HK-2 (cell line): ENCODE measurements around the gene SLX4IP.
"Not testable (repeated sequence)": the region's sequence is repeated elsewhere in the genome, so short reads cannot be mapped to it uniquely, and the experiment has no call there.

ENCODE experiments used
- DNase-seq: peaks from one replicate; pipeline ENCODE4 v3.0.0-alpha.2; 2018; ENCODE audit not compliant: unreplicated experiment

SLX4IP gene

GRCh38 chr20:10573273-10573950 is 138.3 kb downstream of the SLX4IP start:
- DNase-seq: no peak

GRCh38 chr20:10573951-10574339 is 138.8 kb downstream of the SLX4IP start:
- no peak for DNase-seq

GRCh38 chr20:10576411-10577090 is 141.4 kb downstream of the SLX4IP start:
- no peak for DNase-seq

- DNase-seq: no peak
Observed at GRCh38 chr20:10577648-10578047, 142.5 kb downstream of the SLX4IP start.

- no peak for DNase-seq
Observed at GRCh38 chr20:10578607-10579006, 143.5 kb downstream of the SLX4IP start.

DNA sequence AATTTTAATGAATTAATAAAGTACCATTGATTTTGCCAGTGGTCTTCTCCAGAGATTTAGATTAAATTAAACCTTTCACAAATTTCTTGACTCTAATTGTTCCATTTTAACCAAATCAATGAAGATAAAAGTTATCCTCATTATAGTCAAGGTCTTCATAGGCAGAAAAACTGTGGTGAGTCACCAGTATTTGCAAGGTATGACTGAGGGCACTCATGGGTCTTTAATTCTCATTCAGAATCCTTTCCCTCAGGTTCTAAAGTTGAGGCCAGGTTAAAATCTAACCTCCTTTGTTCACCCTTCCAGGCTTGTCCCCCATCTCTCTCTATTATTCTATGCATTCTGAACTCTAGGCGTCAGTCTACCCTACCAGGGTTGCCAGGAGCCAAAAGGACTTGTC is 144.8 kb downstream of the SLX4IP start:
- no peak for DNase-seq

DNA sequence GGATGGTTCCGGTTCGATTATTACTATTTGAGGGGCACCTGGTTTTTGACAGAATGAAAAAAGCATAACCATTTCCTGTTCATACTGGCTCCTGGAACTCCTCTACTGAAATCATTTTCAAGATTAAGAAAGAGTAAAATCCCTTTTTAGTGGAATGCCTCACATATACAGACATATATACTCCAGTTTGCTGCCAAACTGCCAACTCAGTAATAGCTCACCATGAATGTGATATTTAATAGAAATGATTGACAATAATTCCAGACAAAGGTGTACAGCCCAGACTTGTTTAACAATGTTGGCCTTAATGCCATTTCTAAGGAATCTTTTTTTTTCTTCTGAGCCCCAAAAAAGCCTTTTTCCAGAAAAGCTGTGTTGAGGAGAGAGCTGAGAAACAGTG is 145.6 kb downstream of the SLX4IP start:
- DNase-seq: no peak

DNA sequence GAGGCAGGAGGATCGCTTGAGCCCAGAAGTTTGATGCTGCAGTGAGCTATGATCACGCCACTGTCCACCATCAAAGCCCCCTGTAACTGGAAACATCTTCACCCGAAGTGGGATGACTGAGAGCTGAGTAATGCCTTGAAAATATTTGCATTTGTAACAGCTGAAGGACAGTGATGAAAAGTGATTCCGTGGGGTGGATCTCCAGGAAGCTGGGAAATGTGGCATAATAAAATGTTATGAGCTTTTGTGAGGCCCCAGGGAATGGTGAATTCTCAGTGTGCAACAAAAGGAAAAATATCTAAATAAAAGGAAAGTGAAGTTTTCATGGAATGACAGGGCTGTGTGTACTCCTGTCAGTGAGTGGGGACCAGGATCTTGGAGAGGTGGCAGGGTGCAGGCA is 146.7 kb downstream of the SLX4IP start:
- no peak for DNase-seq

DNA sequence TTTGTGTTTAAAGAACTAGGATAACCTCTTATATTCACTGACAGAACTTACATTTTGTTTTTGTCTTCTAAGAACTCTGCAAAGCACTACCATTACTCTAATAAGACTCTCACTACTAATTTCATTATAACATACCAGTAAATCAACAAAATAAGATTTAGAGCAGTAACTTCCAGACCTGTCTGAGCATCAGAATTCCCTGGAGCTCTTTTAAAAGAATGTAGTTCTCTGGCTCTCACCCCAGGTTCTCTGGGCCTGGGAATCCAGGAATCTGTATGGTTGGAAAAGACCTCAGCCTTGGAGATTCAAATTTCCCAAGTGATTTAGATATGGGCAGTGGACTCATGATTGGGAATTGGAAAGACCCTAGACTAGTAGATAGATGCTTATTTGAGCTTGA is 149.3 kb downstream of the SLX4IP start:
- DNase-seq: no peak

- no peak for DNase-seq
Observed at GRCh38 chr20:10585308-10585707, 150.2 kb downstream of the SLX4IP start.

GRCh38 chr20:10586296-10586695 is 151.2 kb downstream of the SLX4IP start:
- DNase-seq: no peak

- not testable (repeated sequence) for DNase-seq
Observed at GRCh38 chr20:10590446-10590845, 155.3 kb downstream of the SLX4IP start.

DNA sequence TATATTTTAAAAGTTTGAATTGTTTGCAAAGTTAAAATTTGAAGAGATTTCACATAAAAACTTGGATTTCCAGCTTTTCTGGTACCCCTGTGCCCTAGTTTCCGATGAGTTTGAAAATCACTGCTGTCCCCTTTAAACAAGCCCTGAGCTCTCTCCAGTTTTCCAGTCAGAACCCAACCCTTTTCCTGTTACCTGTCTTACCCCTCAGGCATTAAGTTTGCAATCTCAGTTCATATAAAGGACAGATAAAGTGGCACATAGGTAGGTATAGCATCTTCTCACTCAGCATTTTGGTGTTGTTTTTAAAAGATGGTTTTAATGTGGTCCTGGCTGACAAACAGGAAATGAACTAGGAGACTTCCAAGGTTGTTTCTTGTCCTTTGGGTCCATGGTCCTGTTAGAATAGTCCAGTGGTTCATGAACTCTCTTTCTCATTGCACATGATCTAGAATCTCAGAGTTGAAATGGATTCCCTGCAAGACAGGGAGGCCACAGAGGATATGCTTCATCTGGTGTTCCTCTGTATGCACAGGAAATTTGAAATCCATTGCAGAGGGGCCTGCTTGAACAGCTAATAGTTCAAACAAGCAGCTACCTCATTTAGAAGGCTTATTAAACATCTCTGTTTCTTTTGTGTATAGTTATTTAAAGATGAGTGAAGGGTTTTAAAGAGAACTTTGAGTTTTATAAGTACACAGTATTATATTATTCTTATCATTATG is 156.0 kb downstream of the SLX4IP start:
- DNase-seq: no peak

DNA sequence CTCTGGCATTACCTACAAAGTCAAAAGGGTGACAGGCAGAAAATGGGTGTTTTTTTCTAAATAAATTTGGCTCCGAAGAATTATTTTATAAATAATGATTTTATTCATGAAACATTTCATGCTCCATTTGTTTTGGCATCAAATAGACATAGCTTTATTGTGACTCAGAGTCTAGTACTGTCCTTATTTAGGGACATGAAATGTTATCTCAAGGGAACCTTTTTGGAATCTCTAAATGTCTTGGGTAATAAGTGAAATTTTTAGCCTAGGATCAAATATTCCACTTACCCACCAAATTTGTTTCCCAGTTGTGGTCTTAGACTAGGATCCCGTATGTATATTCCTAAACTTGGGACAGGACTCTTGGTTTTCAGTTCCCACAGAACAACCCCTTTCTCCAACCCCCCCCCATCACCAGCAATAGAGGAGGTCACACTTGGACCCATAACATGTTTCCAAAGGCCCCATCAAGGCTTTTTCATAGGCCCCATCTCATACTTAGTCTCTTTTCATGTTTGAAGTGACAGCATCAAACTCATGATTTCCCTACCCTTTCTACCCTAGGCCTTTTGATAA is 156.9 kb downstream of the SLX4IP start:
- DNase-seq: no peak

GRCh38 chr20:10594296-10594868 is 159.3 kb downstream of the SLX4IP start:
- no peak for DNase-seq

DNA sequence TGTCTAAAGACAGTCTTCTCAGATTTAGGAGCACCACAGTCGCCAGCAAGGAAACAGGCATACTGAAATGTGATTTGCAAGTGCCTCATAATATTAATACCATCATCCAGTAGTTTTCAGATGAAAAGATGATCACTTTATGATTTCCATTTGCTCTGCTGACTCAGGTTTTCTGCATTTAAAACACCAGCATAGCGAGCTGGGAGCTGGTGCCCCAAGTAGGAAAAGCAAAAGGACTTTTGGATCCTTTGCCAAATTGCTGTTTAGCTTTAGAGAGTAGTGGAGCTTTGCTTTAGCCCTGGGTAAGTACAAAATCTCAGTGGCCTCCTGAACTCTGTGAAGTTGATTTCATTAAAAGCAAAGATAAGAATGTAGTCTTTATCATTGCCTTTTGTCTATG is 160.2 kb downstream of the SLX4IP start:
- no peak for DNase-seq

GRCh38 chr20:10595985-10596384 is 160.9 kb downstream of the SLX4IP start:
- no peak for DNase-seq

- DNase-seq: no peak
Observed at GRCh38 chr20:10596710-10597121, 161.6 kb downstream of the SLX4IP start.

- no peak for DNase-seq
Observed at GRCh38 chr20:10597637-10598036, 162.5 kb downstream of the SLX4IP start.

DNA sequence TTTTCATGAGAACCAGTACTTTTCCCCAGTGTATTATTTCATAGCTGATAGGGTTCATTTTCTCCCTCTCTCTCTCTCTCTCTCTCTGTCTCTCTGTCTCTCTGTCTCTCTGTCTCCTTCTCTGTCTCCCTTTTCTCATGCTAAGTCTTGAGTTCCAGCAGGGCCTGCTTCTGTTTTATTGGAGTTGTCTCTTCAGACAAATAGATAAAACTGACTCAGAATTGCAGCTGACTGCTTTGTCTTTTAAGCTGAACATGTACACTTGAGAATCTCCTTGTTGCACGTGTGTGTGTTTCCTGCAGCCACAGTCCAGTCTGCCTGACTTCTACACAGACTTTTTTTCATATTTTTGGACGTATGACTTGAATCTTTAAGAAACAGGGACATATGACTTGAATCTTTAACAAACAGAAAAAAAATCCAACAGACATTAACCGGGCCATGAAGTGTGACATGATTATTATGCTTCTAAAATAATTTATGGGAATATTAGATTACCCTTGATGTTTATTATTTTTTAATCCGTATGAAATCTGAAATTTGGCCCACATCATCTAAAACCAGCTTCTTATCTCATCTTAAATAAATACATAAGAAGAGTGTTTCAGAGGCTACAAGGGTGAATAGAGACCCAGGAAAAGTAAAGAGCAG is 167.2 kb downstream of the SLX4IP start:
- DNase-seq: no peak

DNA sequence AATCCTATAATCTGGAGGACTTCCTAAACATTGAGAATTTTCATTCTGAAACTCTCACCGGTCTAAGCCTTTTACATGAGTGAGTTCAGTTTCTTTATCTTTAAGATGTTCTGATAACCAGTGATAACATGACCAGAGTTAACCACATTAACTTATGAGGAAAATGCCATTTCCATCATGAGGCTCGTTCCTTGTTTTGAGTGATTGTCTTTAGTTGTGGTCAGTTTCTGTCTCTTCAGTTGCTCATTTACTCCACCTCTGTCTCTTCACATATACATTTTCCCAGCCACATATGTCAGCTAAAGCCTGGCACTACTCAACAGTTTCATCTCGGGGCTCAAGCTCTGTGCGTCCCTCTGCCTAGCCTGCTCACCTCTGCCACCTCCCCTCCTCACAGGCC is 168.3 kb downstream of the SLX4IP start:
- DNase-seq: no peak
